ENCODE data around the gene LRRTM2. TPM values are rescaled to one million over a fixed set of nuclear protein-coding genes. Genes with fewer than 3 reads are reported as not detected.

Gene LRRTM2
- not detected in 5 replicates for total RNA-seq (2022; extraction: Qiagen RNA extraction; ENCODE audit: low read depth)

GRCh38 chr5:138874771-138875551 is at the start of gene LRRTM2:
TSS of gene LRRTM2 (minus strand) at chr5:138875335. CDS start at chr5:138874911, 424 bp downstream.

Other genes with a start within 250 kb of the LRRTM2 start
- 196 to 233 TPM (median 201 TPM) in 5 replicates for gene CTNNA1, start 121.9 kb downstream of the LRRTM2 start, total RNA-seq (2022; extraction: Qiagen RNA extraction; ENCODE audit: low read depth)

All from A549 treated with RU486 at 1 μM for 4 hours (cell line).